ENCODE results near the gene CSNK1D. TPM values are rescaled to one million over a fixed set of nuclear protein-coding genes. Genes with fewer than 3 reads are reported as not detected.

Gene CSNK1D
- total and polyA plus RNA-seq, 2 experiments from 2014 or later, result 55.3 to 66.4 TPM

DNA sequence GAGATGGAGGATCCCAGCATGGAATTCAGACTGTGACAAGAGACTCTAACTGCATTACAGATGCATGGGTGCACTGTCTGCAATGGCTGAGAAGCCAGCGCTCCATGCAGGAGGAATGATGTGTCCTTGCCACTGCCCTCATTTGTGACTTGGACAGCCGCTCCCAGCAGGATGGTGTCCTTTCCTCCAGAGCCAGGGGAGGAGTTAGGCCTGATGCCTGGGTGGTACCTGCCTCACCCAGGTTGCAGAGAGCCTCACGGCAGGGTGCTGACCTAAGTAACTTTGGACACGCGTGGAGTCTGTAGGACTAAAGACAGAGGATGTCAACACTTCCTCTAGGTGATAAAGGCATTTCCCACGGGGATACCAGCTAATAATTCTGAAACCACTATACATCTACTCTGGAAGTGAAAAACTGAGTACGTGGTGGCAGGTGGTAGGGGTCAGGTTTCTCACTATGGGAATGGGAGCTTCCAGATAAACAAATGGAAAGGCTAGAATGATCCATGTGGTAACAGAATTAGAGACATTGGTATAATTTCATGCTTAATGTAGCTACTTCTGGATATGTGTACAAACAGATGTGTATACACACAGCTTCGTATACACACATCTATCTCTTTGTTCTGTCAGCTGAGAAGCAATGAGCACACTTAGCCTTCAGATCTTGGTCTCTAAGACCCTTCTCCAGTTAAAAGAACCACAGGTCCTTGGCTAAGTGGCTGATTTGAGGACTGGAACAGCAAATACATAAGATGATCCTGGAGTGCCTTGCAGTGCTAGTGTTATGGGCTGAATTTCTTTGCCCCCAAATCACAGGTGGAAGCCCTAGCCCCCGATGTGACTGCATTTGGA lies 13.7 kb upstream of the CSNK1D start:
- no peaks in the 10 kb centered on the region for H3K27me3 ChIP-seq (ENCODE audit: insufficient read depth)
- ATAC-seq (no peak), DNase-seq (ENCODE audit: low spot score) (no peak)
- no peaks in the 10 kb centered on the region for H3K36me3 ChIP-seq (ENCODE audit: insufficient read depth)
- H2AFZ ChIP-seq, result no peak overlapping the region
- no peak overlapping the region for H3K4me2 ChIP-seq
- peaks cover 4% of the 10 kb centered on the region for H3K27me3 Mint-ChIP-seq (ENCODE audit: insufficient read depth, low read depth, poor library complexity)
- H4K20me1 ChIP-seq (replicated peaks; ENCODE audit: insufficient read depth), result no peaks in the 10 kb centered on the region
- H3K4me3 ChIP-seq, result no peak overlapping the region
- H3K36me3 Mint-ChIP-seq (ENCODE audit: low read depth), result no peaks in the 10 kb centered on the region; the same call in 2 of the 3 replicates
- H3K27ac Mint-ChIP-seq, result no peak overlapping the region
- no peaks in the 10 kb centered on the region for H3K9me2 ChIP-seq (ENCODE audit: insufficient read depth)
- no peak overlapping the region for H3K27ac ChIP-seq (ENCODE audit: low read depth)
- no peaks in the 10 kb centered on the region; the same call in 2 of the 3 replicates for H3K9me3 Mint-ChIP-seq
- 0 out of 2 replicates have a peak, but pooled peaks cover 3% of the 10 kb centered on the region for H3K79me2 ChIP-seq (replicated peaks; ENCODE audit: insufficient read depth)
- H3K4me1 Mint-ChIP-seq, result peaks cover 5% of the 10 kb centered on the region; the same call in 1 of the 3 replicates
- H3K4me1 ChIP-seq (ENCODE audit: insufficient read depth), result no peaks in the 10 kb centered on the region
- H3K4me3 Mint-ChIP-seq, result no peak overlapping the region
- TF ChIP-seq ETS1 (IDR thresholded peaks at IDR 0.05) (no peak), EZH2 (IDR thresholded peaks at IDR 0.05; ENCODE audit: low read depth, unreplicated experiment) (no peak), POLR2AphosphoS5 (IDR thresholded peaks at IDR 0.05; ENCODE audit: low read depth) (no peak), EZH2phosphoT487 (IDR thresholded peaks at IDR 0.05; ENCODE audit: unreplicated experiment) (no peak), CREB1 (CRISPR knock-in tag; IDR thresholded peaks at IDR 0.05; ENCODE audit: low read depth) (no peak), ZNF114 (CRISPR knock-in tag; IDR thresholded peaks at IDR 0.05) (no peak), ZNF331 (CRISPR knock-in tag; IDR thresholded peaks at IDR 0.05; ENCODE audit: low read depth) (no peak)
- TF ChIP-seq, protein P1, sequence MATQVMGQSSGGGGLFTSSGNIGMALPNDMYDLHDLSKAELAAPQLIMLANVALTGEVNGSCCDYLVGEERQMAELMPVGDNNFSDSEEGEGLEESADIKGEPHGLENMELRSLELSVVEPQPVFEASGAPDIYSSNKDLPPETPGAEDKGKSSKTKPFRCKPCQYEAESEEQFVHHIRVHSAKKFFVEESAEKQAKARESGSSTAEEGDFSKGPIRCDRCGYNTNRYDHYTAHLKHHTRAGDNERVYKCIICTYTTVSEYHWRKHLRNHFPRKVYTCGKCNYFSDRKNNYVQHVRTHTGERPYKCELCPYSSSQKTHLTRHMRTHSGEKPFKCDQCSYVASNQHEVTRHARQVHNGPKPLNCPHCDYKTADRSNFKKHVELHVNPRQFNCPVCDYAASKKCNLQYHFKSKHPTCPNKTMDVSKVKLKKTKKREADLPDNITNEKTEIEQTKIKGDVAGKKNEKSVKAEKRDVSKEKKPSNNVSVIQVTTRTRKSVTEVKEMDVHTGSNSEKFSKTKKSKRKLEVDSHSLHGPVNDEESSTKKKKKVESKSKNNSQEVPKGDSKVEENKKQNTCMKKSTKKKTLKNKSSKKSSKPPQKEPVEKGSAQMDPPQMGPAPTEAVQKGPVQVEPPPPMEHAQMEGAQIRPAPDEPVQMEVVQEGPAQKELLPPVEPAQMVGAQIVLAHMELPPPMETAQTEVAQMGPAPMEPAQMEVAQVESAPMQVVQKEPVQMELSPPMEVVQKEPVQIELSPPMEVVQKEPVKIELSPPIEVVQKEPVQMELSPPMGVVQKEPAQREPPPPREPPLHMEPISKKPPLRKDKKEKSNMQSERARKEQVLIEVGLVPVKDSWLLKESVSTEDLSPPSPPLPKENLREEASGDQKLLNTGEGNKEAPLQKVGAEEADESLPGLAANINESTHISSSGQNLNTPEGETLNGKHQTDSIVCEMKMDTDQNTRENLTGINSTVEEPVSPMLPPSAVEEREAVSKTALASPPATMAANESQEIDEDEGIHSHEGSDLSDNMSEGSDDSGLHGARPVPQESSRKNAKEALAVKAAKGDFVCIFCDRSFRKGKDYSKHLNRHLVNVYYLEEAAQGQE (IDR thresholded peaks at IDR 0.05; ENCODE audit: unreplicated experiment), result no peak
- TF ChIP-seq, protein P2, sequence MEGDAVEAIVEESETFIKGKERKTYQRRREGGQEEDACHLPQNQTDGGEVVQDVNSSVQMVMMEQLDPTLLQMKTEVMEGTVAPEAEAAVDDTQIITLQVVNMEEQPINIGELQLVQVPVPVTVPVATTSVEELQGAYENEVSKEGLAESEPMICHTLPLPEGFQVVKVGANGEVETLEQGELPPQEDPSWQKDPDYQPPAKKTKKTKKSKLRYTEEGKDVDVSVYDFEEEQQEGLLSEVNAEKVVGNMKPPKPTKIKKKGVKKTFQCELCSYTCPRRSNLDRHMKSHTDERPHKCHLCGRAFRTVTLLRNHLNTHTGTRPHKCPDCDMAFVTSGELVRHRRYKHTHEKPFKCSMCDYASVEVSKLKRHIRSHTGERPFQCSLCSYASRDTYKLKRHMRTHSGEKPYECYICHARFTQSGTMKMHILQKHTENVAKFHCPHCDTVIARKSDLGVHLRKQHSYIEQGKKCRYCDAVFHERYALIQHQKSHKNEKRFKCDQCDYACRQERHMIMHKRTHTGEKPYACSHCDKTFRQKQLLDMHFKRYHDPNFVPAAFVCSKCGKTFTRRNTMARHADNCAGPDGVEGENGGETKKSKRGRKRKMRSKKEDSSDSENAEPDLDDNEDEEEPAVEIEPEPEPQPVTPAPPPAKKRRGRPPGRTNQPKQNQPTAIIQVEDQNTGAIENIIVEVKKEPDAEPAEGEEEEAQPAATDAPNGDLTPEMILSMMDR (conservative IDR thresholded peaks at IDR 0.05; ENCODE audit: low read depth in 2 of 2), result no peak
- peaks cover 7% of the 10 kb centered on the region; the same call in 1 of the 2 replicates for H3F3A ChIP-seq (replicated peaks; ENCODE audit: low read depth)
